ENCODE measurements around the gene NAT9. TPM values are rescaled to one million over a fixed set of nuclear protein-coding genes. Genes with fewer than 3 reads are reported as not detected.

NAT9 gene
- total and polyA plus RNA-seq, 2 of the 4 experiments (the other 2 are of a cell fraction): 48.9 to 62.0 TPM

DNA sequence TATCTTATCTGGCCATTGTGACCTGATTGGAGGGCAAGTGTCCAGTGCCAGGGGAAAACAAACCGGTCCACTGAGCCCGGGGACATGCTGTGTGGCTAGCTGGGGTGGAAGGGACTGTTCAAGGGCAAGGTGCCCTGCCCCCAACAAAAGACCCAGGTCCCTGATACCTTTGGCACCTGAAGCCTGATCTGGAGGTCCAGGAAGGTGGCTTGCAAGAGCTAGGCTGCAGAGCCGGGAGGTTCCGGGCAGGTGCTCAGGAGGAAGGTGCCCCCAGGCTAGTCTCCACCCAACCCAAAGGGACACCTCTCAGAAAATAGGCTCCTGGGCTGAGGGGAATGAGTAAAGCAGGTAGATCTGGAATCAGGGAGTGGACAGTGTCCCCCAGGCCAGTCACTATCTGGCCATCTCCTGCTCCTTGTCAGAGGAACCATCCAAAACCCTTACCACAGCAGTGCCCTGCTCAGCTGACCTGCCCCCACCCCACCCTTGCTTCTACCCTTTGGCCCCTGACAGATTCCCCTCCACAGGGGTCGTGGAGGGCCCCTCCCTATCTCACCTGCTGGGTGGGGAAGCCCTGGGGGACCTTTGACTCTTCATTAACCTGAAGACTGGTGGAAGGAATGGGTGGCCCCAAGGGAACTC is 6.2 kb downstream of the NAT9 start:
- Histone ChIP-seq H3K27me3 (ENCODE audit: control insufficient read depth, insufficient read depth, low read length) (no peaks in the 10 kb centered on the region), H3K14ac (replicated peaks; ENCODE audit: low read depth, low read length) (no peak overlapping the region), H3K79me1 (ENCODE audit: low read depth in 1 of 2, low read length in 2 of 2) (peaks cover 14 to 20% of the 10 kb centered on the region in 2 experiments; a peak in 3 of 4 replicates), H2AK9ac (replicated peaks; ENCODE audit: low read depth, low read length, poor library complexity) (no peak overlapping the region), H3K9ac (ENCODE audit: low read depth, low read length) (no peak overlapping the region), H3K4me1 (ENCODE audit: control insufficient read depth, insufficient read depth, low read length) (peaks cover 15% of the 10 kb centered on the region), H4K20me1 (ENCODE audit: insufficient read depth, low read length) (peaks cover 10% of the 10 kb centered on the region), H3K18ac (ENCODE audit: low read depth, low read length) (no peak overlapping the region), H4K5ac (ENCODE audit: low read depth, low read length) (no peak overlapping the region), H2BK120ac (ENCODE audit: low read depth, low read length) (no peak overlapping the region), H3K36me3 (ENCODE audit: control insufficient read depth, insufficient read depth, low read length) (peaks cover 35% of the 10 kb centered on the region), H3K9me3 (ENCODE audit: control insufficient read depth, insufficient read depth, low read length) (no peaks in the 10 kb centered on the region), H2BK15ac (ENCODE audit: low read depth, low read length) (no peak overlapping the region), H2BK5ac (ENCODE audit: low read depth, low read length, poor library complexity, severe bottlenecking) (no peak overlapping the region), H3K56ac (ENCODE audit: extremely low read depth, insufficient read depth, low read length) (no peak overlapping the region), H3K4ac (ENCODE audit: low read depth, low read length) (no peak overlapping the region), H4K91ac (ENCODE audit: insufficient read depth, low read depth, low read length) (no peak overlapping the region), H2AFZ (replicated peaks; ENCODE audit: low read length, poor library complexity) (no peak overlapping the region), H2BK20ac (ENCODE audit: low read depth, low read length) (no peak overlapping the region), H3K27ac (ENCODE audit: insufficient read depth, low read length) (no peak overlapping the region), H3K4me3 (ENCODE audit: insufficient read depth, low read depth, low read length) (no peak overlapping the region), H3K4me2 (ENCODE audit: low read depth, low read length) (no peak overlapping the region), H4K8ac (ENCODE audit: low read depth in 2 of 2, low read length in 2 of 2) (no peak overlapping the region), H3K23ac (ENCODE audit: low read depth, low read length) (no peak overlapping the region), H2AK5ac (ENCODE audit: low read depth, low read length) (no peak overlapping the region), H3K9me1 (ENCODE audit: insufficient read depth, low read length) (peaks cover 9% of the 10 kb centered on the region; the same call in 1 of the 2 replicates)
- in situ Hi-C loops (cut with MboI; ENCODE audit: low sequenced_read_pairs): no loop called here
- intact Hi-C loops (cut with micrococcal nuclease): loop anchor here (1.0 kb wide), 1 partner anchor 113 kb away; no protein-coding TSS in a partner anchor
- no peak for DNase-seq
- TF ChIP-seq BHLHE40 (IDR thresholded peaks at IDR 0.05; ENCODE audit: low read depth, low read length) (no peak), POLR2A (IDR thresholded peaks at IDR 0.05; ENCODE audit: low read depth, low read length) (no peak), FOS (IDR thresholded peaks at IDR 0.05; ENCODE audit: low read depth, low read length) (no peak), CHD1 (IDR thresholded peaks at IDR 0.05; ENCODE audit: low read depth, low read length) (no peak), MAZ (IDR thresholded peaks at IDR 0.05; ENCODE audit: borderline replicate concordance, low read depth, low read length) (no peak)
- TF ChIP-seq, protein P1, sequence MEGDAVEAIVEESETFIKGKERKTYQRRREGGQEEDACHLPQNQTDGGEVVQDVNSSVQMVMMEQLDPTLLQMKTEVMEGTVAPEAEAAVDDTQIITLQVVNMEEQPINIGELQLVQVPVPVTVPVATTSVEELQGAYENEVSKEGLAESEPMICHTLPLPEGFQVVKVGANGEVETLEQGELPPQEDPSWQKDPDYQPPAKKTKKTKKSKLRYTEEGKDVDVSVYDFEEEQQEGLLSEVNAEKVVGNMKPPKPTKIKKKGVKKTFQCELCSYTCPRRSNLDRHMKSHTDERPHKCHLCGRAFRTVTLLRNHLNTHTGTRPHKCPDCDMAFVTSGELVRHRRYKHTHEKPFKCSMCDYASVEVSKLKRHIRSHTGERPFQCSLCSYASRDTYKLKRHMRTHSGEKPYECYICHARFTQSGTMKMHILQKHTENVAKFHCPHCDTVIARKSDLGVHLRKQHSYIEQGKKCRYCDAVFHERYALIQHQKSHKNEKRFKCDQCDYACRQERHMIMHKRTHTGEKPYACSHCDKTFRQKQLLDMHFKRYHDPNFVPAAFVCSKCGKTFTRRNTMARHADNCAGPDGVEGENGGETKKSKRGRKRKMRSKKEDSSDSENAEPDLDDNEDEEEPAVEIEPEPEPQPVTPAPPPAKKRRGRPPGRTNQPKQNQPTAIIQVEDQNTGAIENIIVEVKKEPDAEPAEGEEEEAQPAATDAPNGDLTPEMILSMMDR (conservative IDR thresholded peaks at IDR 0.05; ENCODE audit: low read depth, low read length): no peak
- dilution Hi-C loops (cut with HindIII; ENCODE audit: low sequenced_read_pairs, unreplicated experiment): no loop called here
- no peak for ATAC-seq (ENCODE audit: low read depth)
- CTCF ChIA-PET: no interaction called here
- no TSS peak for BruUV-seq (replicated peaks)
- 63% methylated on average over 2 of the region's 5 CpGs; no CpG with 5 or more reads in 1 of the 2 experiments for WGBS, 2 experiments (ENCODE audit: extremely low coverage in 2 of 2, insufficient read length in 1 of 2)
- POLR2A ChIA-PET (ENCODE audit: unreplicated experiment): no interaction called here

All from IMR-90 (cell line).